Measurements from ENCODE around the gene FOXP1.

FOXP1 gene

GRCh38 chr3:71087143-71088018, 496.1 kb downstream of the FOXP1 start:
- DNase-seq = peak; percentile 16

- no peak for DNase-seq
Measured at GRCh38 chr3:71086777-71087142, 496.8 kb downstream of the FOXP1 start.

- no peak for DNase-seq
Measured at GRCh38 chr3:71083726-71084131, 499.8 kb downstream of the FOXP1 start.

GRCh38 chr3:71082833-71083232, 500.7 kb downstream of the FOXP1 start:
- DNase-seq = no peak

- DNase-seq = no peak
Measured at GRCh38 chr3:71080517-71081083, 502.9 kb downstream of the FOXP1 start.

GRCh38 chr3:71078723-71079525, 504.6 kb downstream of the FOXP1 start:
- DNase-seq = no peak

- DNase-seq = no peak
Measured at GRCh38 chr3:71078199-71078598, 505.3 kb downstream of the FOXP1 start.

- DNase-seq = no peak
Measured at GRCh38 chr3:71077070-71077469, 506.5 kb downstream of the FOXP1 start.

- no peak for DNase-seq
Measured at GRCh38 chr3:71076361-71077002, 507.0 kb downstream of the FOXP1 start.

GRCh38 chr3:71075494-71075893, 508.0 kb downstream of the FOXP1 start:
- no peak for DNase-seq

- no peak for DNase-seq
Measured at GRCh38 chr3:71074423-71074822, 509.1 kb downstream of the FOXP1 start.

- no peak for DNase-seq
Measured at GRCh38 chr3:71072986-71073385, 510.5 kb downstream of the FOXP1 start.

GRCh38 chr3:71072287-71072686, 511.2 kb downstream of the FOXP1 start:
- DNase-seq = no peak

GRCh38 chr3:71070497-71071463, 512.7 kb downstream of the FOXP1 start:
- no peak for DNase-seq

GRCh38 chr3:71069797-71070196, 513.7 kb downstream of the FOXP1 start:
- peak; percentile 7 for DNase-seq

- DNase-seq = no peak
Measured at GRCh38 chr3:71067977-71068654, 515.4 kb downstream of the FOXP1 start.

GRCh38 chr3:71066849-71067261, 516.7 kb downstream of the FOXP1 start:
- DNase-seq = peak; percentile 44

GRCh38 chr3:71066356-71066755, 517.2 kb downstream of the FOXP1 start:
- peak; percentile 31 for DNase-seq

- DNase-seq = no peak
Measured at GRCh38 chr3:71065764-71066013, 517.8 kb downstream of the FOXP1 start.

GRCh38 chr3:71064956-71065763, 518.4 kb downstream of the FOXP1 start:
- DNase-seq = peak; percentile 58

All from DMS53 (cell line).